HCT116 (cell line): ENCODE measurements around the gene DOCK9. TPM values are rescaled to one million over a fixed set of nuclear protein-coding genes. Genes with fewer than 3 reads are reported as not detected.

Experiments used
- ATAC-seq: fragments of 200-7000 bp; cut with Tn5 transposase; 2 replicates; pipeline ENCODE4 v1.9.1; 2020; ENCODE audit warnings: mild to moderate bottlenecking, moderate library complexity
- BruUV-seq: library from RNA; stranded (reverse); fragments of 400-500 nt; replicated peaks from 2 replicates; lab custom pipeline; 2021; lab: Mats Ljungman, UMichigan
- CTCF ChIA-PET: fragments of 300-600 bp; sonication (Branson Sonifier 250); formaldehyde crosslinking; loops from one replicate; lab custom pipeline; 2021; ENCODE audit warnings: antibody characterized with exemption; lab: Charles Lee
- POLR2A ChIA-PET: fragments of 300-600, 350-600 bp; sonication (Branson Sonifier 250); formaldehyde crosslinking; loops from one replicate; lab custom pipeline; 2021; ENCODE audit warnings: antibody characterized with exemption; lab: Charles Lee
- RAD21 ChIA-PET, 2 experiments: fragments of 300-600 bp; sonication (Branson Sonifier 250); formaldehyde crosslinking; loops; one replicate each; lab custom pipeline; 2023; ENCODE audit warnings: low total read pairs in 2 of 2; ENCODE audit not compliant: uncharacterized antibody in 2 of 2, unreplicated experiment in 2 of 2, low non-redundant PET in 1 of 2; lab: Charles Lee
- DNase-seq: peaks from one replicate; pipeline ENCODE4 v3.0.0-alpha.2; 2010; ENCODE audit warnings: low read depth, low spot score
- H2AFZ ChIP-seq: fragments of 200-600 bp; shearing (Covaris generic), sonication (generic); 2 replicates; pipeline ENCODE4 v1.6.1; 2017; ENCODE audit warnings: low read depth, mixed run types, mixed read lengths, antibody characterized with exemption, low read length; ENCODE audit not compliant: poor library complexity, severe bottlenecking
- H3K27ac ChIP-seq: 2 replicates; pipeline ENCODE4 v1.5.1; 2012; ENCODE audit warnings: low read depth, low read length
- H3K27me3 ChIP-seq: fragments of 200-600 bp; sonication (generic); 2 replicates; pipeline ENCODE4 v1.6.1; 2016; ENCODE audit warnings: mixed run types, low read length, mixed read lengths; ENCODE audit not compliant: insufficient read depth
- H3K36me3 ChIP-seq, 2 experiments: fragments of 200-500 bp in 1 of 2; fragments of 200-600 bp in 1 of 2; sonication (Bioruptor generic) in 1 of 2; sonication (generic) in 1 of 2; 2 replicates each; pipeline versions ENCODE4 v1.5.1 to v1.6.1; 2014 to 2016; ENCODE audit warnings: low read length in 2 of 2, inconsistent platforms in 1 of 2, mixed read lengths in 1 of 2, mixed run types in 1 of 2; ENCODE audit not compliant: insufficient read depth in 2 of 2, control insufficient read depth in 1 of 2
- H3K4me1 ChIP-seq, 2 experiments: fragments of 200-600 bp in 1 of 2; sonication (generic) in 1 of 2; 2 replicates each; pipeline versions ENCODE4 v1.5.1 to v1.6.1; 2012 to 2017; ENCODE audit warnings: low read length in 2 of 2, inconsistent platforms in 1 of 2, mild to moderate bottlenecking in 1 of 2, mixed read lengths in 1 of 2, mixed run types in 1 of 2, moderate library complexity in 1 of 2; ENCODE audit not compliant: insufficient read depth in 2 of 2, control insufficient read depth in 1 of 2
- H3K4me2 ChIP-seq: fragments of 200-600 bp; sonication (generic); 2 replicates; pipeline ENCODE4 v1.6.1; 2017; ENCODE audit warnings: mixed run types, low read length, mixed read lengths
- H3K4me3 ChIP-seq, 2 experiments: fragments of 200-600 bp in 1 of 2; sonication (generic) in 1 of 2; replicated peaks in 1 of 2; 2 replicates each; pipeline ENCODE4 v1.5.1; 2011 to 2016; ENCODE audit warnings: low read length in 2 of 2, control low read depth in 1 of 2, low read depth in 1 of 2, mild to moderate bottlenecking in 1 of 2, mixed read lengths in 1 of 2, mixed run types in 1 of 2
- H3K79me2 ChIP-seq: fragments of 200-600 bp; sonication (generic); 2 replicates; pipeline ENCODE4 v1.6.1; 2017; ENCODE audit warnings: mild to moderate bottlenecking, mixed run types, low read length, moderate library complexity, mixed read lengths; ENCODE audit not compliant: insufficient read depth
- H3K9ac ChIP-seq: fragments of 200-600 bp; sonication (generic); 2 replicates; pipeline ENCODE4 v1.6.1; 2016; ENCODE audit warnings: low read length, mixed read lengths
- H3K9me2 ChIP-seq: fragments of 200-600 bp; sonication (generic), shearing (Covaris generic); 2 replicates; pipeline ENCODE4 v1.6.1; 2017; ENCODE audit warnings: mixed run types, mild to moderate bottlenecking, moderate library complexity; ENCODE audit not compliant: insufficient read depth
- H3K9me3 ChIP-seq, 2 experiments: fragments of 200-500 bp in 1 of 2; fragments of 200-600 bp in 1 of 2; sonication (Bioruptor generic) in 1 of 2; sonication (generic) in 1 of 2; 2 replicates each; pipeline ENCODE4 v1.6.1; 2014 to 2017; ENCODE audit warnings: low read length in 2 of 2, mixed read lengths in 2 of 2, inconsistent platforms in 1 of 2, low read depth in 1 of 2, mild to moderate bottlenecking in 1 of 2, mixed run types in 1 of 2, moderate library complexity in 1 of 2; ENCODE audit not compliant: control insufficient read depth in 1 of 2, insufficient read depth in 1 of 2
- H4K20me1 ChIP-seq: fragments of 200-600 bp; sonication (generic), shearing (Covaris generic); 2 replicates; pipeline ENCODE4 v1.6.1; 2017; ENCODE audit warnings: mixed run types, mild to moderate bottlenecking, moderate library complexity; ENCODE audit not compliant: insufficient read depth
- ATF3 ChIP-seq: IDR thresholded peaks from 2 replicates; pipeline ENCODE4 v1.6.1; 2012
- CBX3 ChIP-seq: IDR thresholded peaks from 2 replicates; pipeline ENCODE4 v1.6.1; 2012; ENCODE audit warnings: low read depth
- CEBPB ChIP-seq: IDR thresholded peaks from 2 replicates; pipeline ENCODE4 v1.6.1; 2012; ENCODE audit warnings: low read depth
- CTCF ChIP-seq, 3 experiments: fragments of 200-600 bp in 1 of 3; sonication (generic) in 1 of 3; IDR thresholded peaks in 2 of 3; conservative IDR thresholded peaks in 1 of 3; 2 replicates each; pipeline ENCODE4 v1.5.1; 2012 to 2017; ENCODE audit warnings: low read depth in 2 of 3, low read length in 2 of 3, antibody characterized with exemption in 1 of 3, borderline replicate concordance in 1 of 3, control low read depth in 1 of 3, mild to moderate bottlenecking in 1 of 3, mixed read lengths in 1 of 3, mixed run types in 1 of 3, moderate library complexity in 1 of 3; ENCODE audit not compliant: insufficient read depth in 1 of 3
- EGR1 ChIP-seq: IDR thresholded peaks from 2 replicates; pipeline ENCODE4 v1.6.1; 2012; ENCODE audit warnings: low read depth
- EZH2 ChIP-seq: fragments of 200-600 bp; sonication (generic); IDR thresholded peaks from 2 replicates; pipeline ENCODE4 v1.6.1; 2017; ENCODE audit warnings: antibody characterized with exemption, mixed run types
- FOSL1 ChIP-seq: IDR thresholded peaks from 2 replicates; pipeline ENCODE4 v1.6.1; 2012; ENCODE audit warnings: low read depth
- JUND ChIP-seq: IDR thresholded peaks from 2 replicates; pipeline ENCODE4 v1.6.1; 2012
- REST ChIP-seq: IDR thresholded peaks from 2 replicates; pipeline ENCODE4 v1.6.1; 2012; ENCODE audit warnings: low read depth
- SIN3A ChIP-seq: IDR thresholded peaks from 2 replicates; pipeline ENCODE4 v1.6.1; 2012; ENCODE audit warnings: low read depth
- SP1 ChIP-seq: IDR thresholded peaks from 2 replicates; pipeline ENCODE4 v1.6.1; 2012; ENCODE audit warnings: low read depth
- SRF ChIP-seq: IDR thresholded peaks from 2 replicates; pipeline ENCODE4 v1.6.1; 2012; ENCODE audit warnings: low read depth
- YY1 ChIP-seq: IDR thresholded peaks from 2 replicates; pipeline ENCODE4 v1.6.1; 2011; ENCODE audit warnings: low read length, low read depth, moderate library complexity, mild to moderate bottlenecking; ENCODE audit not compliant: insufficient replicate concordance; ENCODE audit errors: extremely low read depth
- intact Hi-C: fragments of 100-400 bp; cut with micrococcal nuclease; formaldehyde crosslinking; loops from 2 replicates; pipeline ENCODE4 v1.10.0; 2022
- total RNA-seq: library from RNA; stranded (reverse); gene quantifications from one replicate; pipeline ENCODE4 v1.2.1, GENCODE V29; 2021; ENCODE audit not compliant: unreplicated experiment
- TF ChIP-seq, protein P1 (sequence below): IDR thresholded peaks from 2 replicates; pipeline ENCODE4 v1.6.1; 2012

Gene DOCK9
- total RNA-seq, 1 experiment from 2014 or later, result 58.8 TPM

DNA sequence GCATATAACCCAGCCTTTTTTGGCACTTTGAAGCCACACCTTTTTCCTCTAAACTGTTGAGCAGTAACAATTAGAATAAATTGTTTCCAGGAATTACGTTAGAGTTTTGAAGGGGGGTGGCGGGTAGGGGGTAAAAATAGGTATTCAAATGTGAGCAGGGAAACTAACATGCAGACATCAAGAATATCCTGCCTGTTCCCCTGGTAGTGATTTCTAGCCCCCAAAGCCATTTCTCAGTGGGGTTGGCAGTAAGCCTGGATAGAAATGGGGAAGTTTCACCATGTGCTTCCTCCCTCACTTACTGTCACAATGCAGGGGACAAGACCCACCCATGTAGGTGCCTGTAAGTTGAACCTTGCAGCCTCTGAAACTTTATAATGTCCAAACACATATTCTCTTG lies 3.8 kb downstream of the DOCK9 start (continued):
- TF ChIP-seq YY1 (no peak), EGR1 (no peak), SP1 (no peak), CBX3 (no peak)
- TF ChIP-seq, all 23 proteins: peak for 0

DNA sequence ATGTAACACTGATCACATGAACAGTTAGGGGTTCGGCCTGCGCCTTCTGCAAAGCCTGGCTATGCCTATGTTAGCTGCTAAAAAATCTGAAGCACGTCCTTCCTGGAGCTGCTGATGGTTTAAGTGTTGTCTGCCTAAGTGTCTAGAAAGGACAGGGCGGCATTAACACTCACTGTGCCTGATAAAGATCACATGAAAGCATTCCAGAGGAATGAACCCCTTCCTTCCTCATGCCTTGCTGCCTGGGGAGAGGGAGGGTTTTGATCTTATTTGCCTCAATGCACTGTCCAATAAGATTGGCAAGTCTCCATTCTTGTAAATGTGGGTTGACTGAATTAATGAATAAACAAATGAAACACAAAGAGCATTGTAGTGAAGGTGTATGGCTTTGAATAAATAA lies 5.2 kb downstream of the DOCK9 start:
- Histone ChIP-seq H3K4me2 (peak overlapping the region; percentile 73), H2AFZ (no peak overlapping the region), H3K9ac (peak overlapping the region; percentile 33), H3K4me3 (peak overlapping the region in 1 of 2 experiments; percentile 33; a peak in 2 of 4 replicates), H4K20me1 (no peaks in the 10 kb centered on the region), H3K36me3 (no peaks in the 10 kb centered on the region), H3K9me2 (no peaks in the 10 kb centered on the region), H3K27ac (peak overlapping the region; percentile 56), H3K9me3 (no peaks in the 10 kb centered on the region)
- RAD21 ChIA-PET, result interaction anchor here in 1 of 2 experiments (0.8 kb wide), 1 partner anchor 82 kb away, joined by 3 read pairs; no protein-coding TSS in a partner anchor
- BruUV-seq, result no TSS peak
- POLR2A ChIA-PET, result no interaction called here
- DNase-seq (peak; percentile 78), ATAC-seq (peak; percentile 95)
- intact Hi-C loops, result no loop called here
- peak; percentile 82 for TF ChIP-seq JUND
- no peak for TF ChIP-seq EZH2
- TF ChIP-seq SP1, result peak; percentile 90
- TF ChIP-seq CBX3, result peak; percentile 91
- TF ChIP-seq FOSL1, result peak; percentile 65
- peak; percentile 29; the same call in 1 of the 2 replicates for TF ChIP-seq CEBPB
- no peak for TF ChIP-seq ATF3
- peak; percentile 34; the same call in 1 of the 2 replicates for TF ChIP-seq SRF
- peak; percentile 67; the same call in 1 of the 2 replicates for TF ChIP-seq SIN3A
- no peak for TF ChIP-seq REST
- TF ChIP-seq CTCF (IDR thresholded peaks at IDR 0.05 in 2 of 3, conservative IDR thresholded peaks at IDR 0.05 in 1 of 3; ENCODE audit: borderline replicate concordance in 1 of 3, insufficient read depth in 1 of 3, low read depth in 2 of 3, low read length in 2 of 3), result no peak
- TF ChIP-seq, protein P1, sequence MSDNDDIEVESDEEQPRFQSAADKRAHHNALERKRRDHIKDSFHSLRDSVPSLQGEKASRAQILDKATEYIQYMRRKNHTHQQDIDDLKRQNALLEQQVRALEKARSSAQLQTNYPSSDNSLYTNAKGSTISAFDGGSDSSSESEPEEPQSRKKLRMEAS, result peak; percentile 77
- TF ChIP-seq, all 23 proteins: peak for 8
- Histone ChIP-seq H3K27me3 (no peaks in the 10 kb centered on the region), H3K79me2 (peaks cover 8% of the 10 kb centered on the region; the same call in 1 of the 2 replicates), H3K4me1 (peaks cover 32 to 64% of the 10 kb centered on the region in 2 experiments)
- CTCF ChIA-PET, result no interaction called here
